GM21447 (cell line): ENCODE results near the gene UTP4.

Experiments
- ATAC-seq: cut with Tn5 transposase; IDR thresholded peaks from one replicate; pipeline ENCODE4 v1.9.1; 2021; ENCODE audit not compliant: unreplicated experiment

The UTP4 gene

DNA sequence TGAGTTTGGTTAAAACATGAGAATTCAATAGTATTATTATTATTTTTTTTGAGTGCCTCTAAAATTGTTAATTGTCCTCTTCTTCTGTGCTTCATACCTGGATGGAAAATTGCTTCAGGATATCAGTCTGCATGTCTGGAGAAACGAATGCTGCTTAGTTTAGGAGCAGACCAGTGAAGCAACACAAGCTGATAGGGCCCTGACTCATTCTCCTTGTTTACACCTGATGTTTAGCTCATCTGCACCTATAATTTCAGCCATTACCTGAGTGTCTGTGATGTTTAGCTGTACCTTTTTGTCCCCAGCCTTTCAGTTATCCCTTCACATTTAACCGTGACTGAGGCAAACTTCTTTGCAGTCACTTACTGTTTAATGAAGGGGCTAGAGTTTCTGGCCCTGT lies 69.3 kb downstream of the UTP4 start:
- ATAC-seq = no peak

DNA sequence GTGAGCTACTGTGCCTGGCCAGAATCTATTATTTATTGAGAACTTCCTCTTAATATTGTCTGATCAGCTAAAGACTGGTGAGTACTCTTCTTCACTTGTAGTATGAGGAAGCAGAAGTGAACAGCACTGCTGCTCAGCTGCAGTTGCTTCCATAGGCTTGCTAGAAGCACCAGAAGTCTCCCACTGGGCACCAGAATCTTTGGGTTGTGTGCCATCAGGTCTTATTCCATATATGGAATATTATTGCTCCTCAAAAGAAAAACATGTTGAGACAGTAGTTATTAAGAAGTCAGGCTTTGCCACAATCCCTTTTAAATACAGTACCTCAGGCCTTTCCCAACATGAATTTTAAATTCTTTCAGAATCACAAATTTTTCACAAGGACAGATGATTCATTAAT lies 71.7 kb downstream of the UTP4 start:
- no peak for ATAC-seq

DNA sequence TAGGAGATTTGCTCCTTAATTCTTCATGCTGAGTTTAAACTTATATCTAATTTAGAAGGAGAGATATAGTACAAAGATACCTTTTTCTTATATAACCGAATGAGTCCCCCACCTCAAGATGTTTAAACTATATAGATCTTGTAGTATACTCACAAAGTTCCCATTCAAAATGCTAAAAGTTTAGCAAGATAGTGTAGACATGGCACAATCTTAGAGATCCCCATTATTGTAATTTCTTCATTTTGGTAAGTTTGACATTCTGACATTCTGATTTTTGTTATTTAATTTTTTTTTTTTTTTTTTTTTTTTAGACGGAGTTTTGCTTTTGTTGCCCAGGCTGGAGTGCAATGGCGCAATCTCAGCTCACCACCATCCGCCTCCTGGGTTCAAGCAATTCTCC lies 77.3 kb downstream of the UTP4 start:
- ATAC-seq = no peak

DNA sequence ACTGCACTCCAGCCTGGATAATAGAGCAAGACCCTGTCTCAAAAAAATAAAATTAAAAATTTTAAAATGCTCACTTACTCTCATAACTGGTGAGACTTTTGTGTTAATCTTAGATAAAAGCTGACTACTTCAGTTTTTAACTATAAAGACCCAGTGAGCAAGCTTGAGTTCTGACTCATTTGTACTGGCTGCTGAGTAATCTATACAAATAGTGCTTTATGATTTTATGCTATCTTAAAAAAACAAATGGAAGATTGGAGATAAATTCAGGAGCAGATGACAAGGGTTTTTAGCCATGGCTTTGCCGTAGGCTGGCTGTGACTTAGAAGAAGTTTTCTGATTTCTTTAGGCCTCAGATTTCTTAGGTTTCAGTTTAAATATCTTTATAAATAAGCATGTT lies 85.0 kb downstream of the UTP4 start:
- no peak for ATAC-seq
